ENCODE measurements around the gene PTPN4.

Gene PTPN4

GRCh38 chr2:119732601-119733164 lies 27.0 kb upstream of the PTPN4 start:
- no peak for DNase-seq

- DNase-seq = no peak
Measured at GRCh38 chr2:119734047-119734446, 25.7 kb upstream of the PTPN4 start.

GRCh38 chr2:119735565-119735964 lies 24.2 kb upstream of the PTPN4 start:
- DNase-seq = no peak

- DNase-seq = no peak
Measured at GRCh38 chr2:119736021-119736420, 23.7 kb upstream of the PTPN4 start.

- DNase-seq = no peak
Measured at GRCh38 chr2:119739580-119740255, 20.0 kb upstream of the PTPN4 start.

- DNase-seq = no peak
Measured at GRCh38 chr2:119741001-119741400, 18.7 kb upstream of the PTPN4 start.

GRCh38 chr2:119741868-119742267 lies 17.9 kb upstream of the PTPN4 start:
- no peak for DNase-seq

GRCh38 chr2:119744335-119744939 lies 15.3 kb upstream of the PTPN4 start:
- DNase-seq = no peak

GRCh38 chr2:119745566-119745965 lies 14.2 kb upstream of the PTPN4 start:
- DNase-seq = no peak

- DNase-seq = no peak
Measured at GRCh38 chr2:119746836-119747686, 12.7 kb upstream of the PTPN4 start.

GRCh38 chr2:119748135-119748534 lies 11.6 kb upstream of the PTPN4 start:
- no peak for DNase-seq

- no peak for DNase-seq
Measured at GRCh38 chr2:119749477-119750012, 10.2 kb upstream of the PTPN4 start.

GRCh38 chr2:119751706-119752105 lies 8.0 kb upstream of the PTPN4 start:
- no peak for DNase-seq

GRCh38 chr2:119753041-119753929 lies 6.4 kb upstream of the PTPN4 start:
- peak; percentile 39 to 71 for DNase-seq

- no peak for DNase-seq
Measured at GRCh38 chr2:119753930-119754321, 5.8 kb upstream of the PTPN4 start.

GRCh38 chr2:119755906-119756305 lies 3.8 kb upstream of the PTPN4 start:
- no peak for DNase-seq

- DNase-seq = no peak
Measured at GRCh38 chr2:119756837-119757236, 2.9 kb upstream of the PTPN4 start.

GRCh38 chr2:119758881-119759450 lies 756 bp upstream of the PTPN4 start:
- no peak for DNase-seq

GRCh38 chr2:119760237-119760955 lies 674 bp downstream of the PTPN4 start:
- no peak for DNase-seq

GRCh38 chr2:119760956-119761275 lies 1.2 kb downstream of the PTPN4 start:
- DNase-seq = no peak

- DNase-seq = no peak
Measured at GRCh38 chr2:119764832-119765231, 5.1 kb downstream of the PTPN4 start.
